ENCODE data around the gene AGBL4.
A peak's percentile ranks its signal among the peaks of the same experiment; 100 is the strongest.

AGBL4 gene

DNA sequence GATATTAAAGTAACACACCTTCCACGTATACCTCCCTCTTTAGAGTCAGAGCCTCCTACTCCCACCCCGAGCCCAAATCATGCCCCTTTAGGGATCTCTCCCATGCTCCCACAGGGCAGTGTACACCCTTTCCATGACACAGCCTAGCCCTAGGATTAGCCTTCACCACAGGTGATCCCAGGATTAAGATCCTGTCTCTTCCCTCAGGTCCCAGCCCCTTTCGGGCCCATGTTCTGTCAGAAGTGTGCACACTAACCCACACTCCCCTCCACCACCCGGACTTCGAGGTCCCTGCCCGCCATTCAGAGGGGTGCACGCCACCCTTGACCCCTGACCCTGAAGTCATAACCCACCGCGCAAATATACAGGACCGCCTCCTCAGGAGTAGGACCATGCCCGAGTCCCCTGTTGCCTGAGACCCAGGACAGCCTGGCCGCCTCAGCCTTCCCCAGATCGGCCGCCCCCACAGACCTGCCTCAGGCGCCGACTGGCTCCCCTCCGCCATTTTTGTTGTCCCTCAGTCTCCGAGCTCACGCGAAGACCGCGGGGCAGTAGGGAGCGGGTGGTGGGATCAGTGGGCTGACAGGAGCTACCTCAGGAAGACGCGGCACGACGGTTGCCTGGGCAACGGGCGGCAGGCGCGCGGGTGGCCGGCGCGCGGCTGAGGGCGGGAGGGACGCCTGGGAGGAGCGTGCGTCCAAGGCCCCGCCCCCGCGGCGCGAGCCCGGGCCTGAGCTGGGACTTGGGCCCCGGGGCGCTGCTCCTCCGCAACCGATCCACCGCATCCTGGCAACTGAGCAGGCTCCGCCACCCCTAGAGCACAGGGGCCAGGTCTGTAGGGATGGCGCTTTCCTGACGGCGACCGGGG is at the start of gene AGBL4:
Gene AGBL4 (minus strand): TSS at position 663 of the 868 bp plus-strand sequence.
- H3K27ac ChIP-seq: no peak within 1 kb of the TSS
- TF ChIP-seq, protein P1, sequence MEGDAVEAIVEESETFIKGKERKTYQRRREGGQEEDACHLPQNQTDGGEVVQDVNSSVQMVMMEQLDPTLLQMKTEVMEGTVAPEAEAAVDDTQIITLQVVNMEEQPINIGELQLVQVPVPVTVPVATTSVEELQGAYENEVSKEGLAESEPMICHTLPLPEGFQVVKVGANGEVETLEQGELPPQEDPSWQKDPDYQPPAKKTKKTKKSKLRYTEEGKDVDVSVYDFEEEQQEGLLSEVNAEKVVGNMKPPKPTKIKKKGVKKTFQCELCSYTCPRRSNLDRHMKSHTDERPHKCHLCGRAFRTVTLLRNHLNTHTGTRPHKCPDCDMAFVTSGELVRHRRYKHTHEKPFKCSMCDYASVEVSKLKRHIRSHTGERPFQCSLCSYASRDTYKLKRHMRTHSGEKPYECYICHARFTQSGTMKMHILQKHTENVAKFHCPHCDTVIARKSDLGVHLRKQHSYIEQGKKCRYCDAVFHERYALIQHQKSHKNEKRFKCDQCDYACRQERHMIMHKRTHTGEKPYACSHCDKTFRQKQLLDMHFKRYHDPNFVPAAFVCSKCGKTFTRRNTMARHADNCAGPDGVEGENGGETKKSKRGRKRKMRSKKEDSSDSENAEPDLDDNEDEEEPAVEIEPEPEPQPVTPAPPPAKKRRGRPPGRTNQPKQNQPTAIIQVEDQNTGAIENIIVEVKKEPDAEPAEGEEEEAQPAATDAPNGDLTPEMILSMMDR (IDR thresholded peaks at IDR 0.05): no peak
- TF ChIP-seq ZFX (IDR thresholded peaks at IDR 0.05; ENCODE audit: borderline replicate concordance): no peak

DNA sequence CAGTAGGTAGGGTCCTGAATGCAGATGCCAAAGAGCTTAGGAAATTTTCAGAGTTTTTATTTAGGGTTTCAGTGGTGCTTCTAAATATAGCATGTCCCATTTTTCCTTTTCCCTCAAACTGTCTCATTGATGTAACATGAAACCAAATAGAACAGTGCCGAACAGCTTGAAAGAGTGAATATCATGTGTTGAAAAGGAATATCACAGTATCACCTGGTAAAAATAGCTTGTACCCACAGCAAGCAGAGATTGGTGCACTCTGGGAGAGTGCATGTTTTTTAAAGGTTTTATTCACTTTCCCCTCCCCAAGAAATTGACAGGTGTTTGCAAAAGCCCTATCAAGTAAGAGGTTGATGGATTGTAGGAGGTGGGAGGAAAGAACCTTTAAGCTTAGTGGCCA is 43.1 kb upstream of the AGBL4 start:
- no peak overlapping the region for H3K27ac ChIP-seq
- TF ChIP-seq ZFX (IDR thresholded peaks at IDR 0.05; ENCODE audit: borderline replicate concordance): no peak

- TF ChIP-seq, protein P1 (IDR thresholded peaks at IDR 0.05): no peak
- no peak for TF ChIP-seq ZFX (IDR thresholded peaks at IDR 0.05; ENCODE audit: borderline replicate concordance)
- no peak overlapping the region for H3K27ac ChIP-seq
Observed at GRCh38 chr1:50060279-50060678, 36.5 kb upstream of the AGBL4 start.

- TF ChIP-seq ZFX (IDR thresholded peaks at IDR 0.05; ENCODE audit: borderline replicate concordance): no peak
- TF ChIP-seq, protein P1 (IDR thresholded peaks at IDR 0.05): no peak
- no peak overlapping the region for H3K27ac ChIP-seq
Observed at GRCh38 chr1:50048791-50049190, 25.0 kb upstream of the AGBL4 start.

DNA sequence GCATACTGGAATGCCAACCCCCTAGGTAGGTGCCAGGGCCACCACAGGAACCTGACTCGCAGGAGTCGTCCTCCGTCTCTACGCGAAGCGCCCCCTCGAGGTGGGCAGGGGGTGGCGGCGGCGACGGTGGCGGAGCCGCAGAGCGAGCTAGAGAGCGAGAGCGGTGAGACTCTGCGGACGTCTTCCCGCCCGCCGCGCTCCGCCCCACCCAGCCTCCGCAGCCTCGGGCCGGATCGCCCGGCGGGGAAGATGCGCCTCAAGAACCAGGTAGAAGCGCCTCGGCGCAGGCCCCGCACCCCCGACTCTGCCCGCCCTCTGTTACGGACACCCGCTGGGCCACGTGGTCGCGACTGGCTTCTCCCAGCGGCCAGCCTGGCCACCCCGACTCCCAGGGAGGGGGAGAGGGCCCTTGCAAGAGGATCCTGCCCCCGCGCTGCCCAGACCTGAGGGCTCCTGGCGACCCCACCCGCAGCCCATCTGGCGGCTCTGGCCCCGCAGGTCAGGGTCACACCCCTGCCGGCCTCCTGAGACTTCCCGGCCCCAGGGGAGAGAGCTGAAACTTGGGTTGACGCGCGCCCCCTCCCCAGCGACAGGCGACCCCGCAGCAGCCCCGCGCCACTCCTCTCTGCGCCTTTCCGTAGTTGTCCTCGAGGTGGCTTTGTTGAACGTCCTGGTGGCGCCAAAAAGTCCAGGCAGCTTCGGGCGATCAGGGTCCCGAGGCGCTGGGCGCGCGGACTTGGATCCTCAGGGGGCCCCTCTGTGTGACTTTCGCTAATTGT is 24.4 kb upstream of the AGBL4 start:
- no peak overlapping the region for H3K27ac ChIP-seq

DNA sequence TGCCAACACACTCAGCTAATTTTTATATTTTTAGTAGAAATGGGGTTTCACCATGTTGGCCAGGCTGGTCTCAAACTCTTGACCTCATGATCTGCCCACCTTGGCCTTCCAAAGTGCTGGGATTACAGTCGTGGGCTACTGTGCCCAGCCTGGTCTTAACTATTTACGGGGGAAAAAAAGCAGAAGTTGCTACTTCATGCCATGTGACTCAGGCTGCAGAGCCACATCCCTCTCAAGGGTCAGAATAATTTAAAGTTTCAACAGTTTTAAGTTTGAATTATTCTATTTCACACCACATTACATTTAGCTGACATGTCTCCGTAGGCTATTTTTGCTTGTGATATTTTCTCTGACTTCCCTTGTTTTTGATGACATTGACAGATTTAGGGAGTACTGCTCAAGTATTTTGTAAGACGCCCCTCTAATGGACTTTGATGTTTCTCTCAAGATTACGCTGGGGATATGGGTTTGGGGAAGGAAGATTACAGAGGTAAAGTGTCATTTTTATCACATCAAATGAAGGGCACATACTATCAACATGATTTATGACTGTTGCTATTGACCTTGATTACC is 14.6 kb upstream of the AGBL4 start:
- TF ChIP-seq ZFX (IDR thresholded peaks at IDR 0.05; ENCODE audit: borderline replicate concordance): no peak
- TF ChIP-seq, protein P1 (IDR thresholded peaks at IDR 0.05): no peak
- no peak overlapping the region for H3K27ac ChIP-seq

More for the DNA sequence above, 24.4 kb upstream of the AGBL4 start:
- no peak for TF ChIP-seq ZFX (IDR thresholded peaks at IDR 0.05; ENCODE audit: borderline replicate concordance)
- TF ChIP-seq, protein P1 (IDR thresholded peaks at IDR 0.05): peak; percentile 78

DNA sequence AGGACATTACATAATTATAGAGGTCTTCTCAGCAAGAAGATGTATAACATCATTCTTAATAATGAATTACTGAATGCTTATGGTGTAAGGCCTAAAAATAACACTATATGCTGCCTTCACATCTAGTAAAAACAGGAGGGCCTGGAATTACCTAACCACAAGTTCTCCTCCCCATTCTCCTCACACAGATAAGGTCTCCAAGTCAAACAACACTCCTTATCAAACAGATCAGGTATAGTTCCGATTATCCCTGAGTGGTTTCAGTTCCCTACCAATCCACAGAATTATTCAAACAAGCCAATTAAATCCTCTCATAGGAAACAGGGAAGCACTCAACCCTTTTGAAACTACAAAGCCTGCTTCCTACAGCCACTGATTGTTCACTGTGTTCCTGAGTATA is 4.0 kb upstream of the AGBL4 start:
- no peak overlapping the region for H3K27ac ChIP-seq
- TF ChIP-seq, protein P1 (IDR thresholded peaks at IDR 0.05): no peak
- no peak for TF ChIP-seq ZFX (IDR thresholded peaks at IDR 0.05; ENCODE audit: borderline replicate concordance)

Measured in 22Rv1 (cell line).